Stimulated activated CD4-positive, alpha-beta T cell treated with anti-CD3 and anti-CD28 coated beads, Interleukin-1b, Interleukin-23, amount 100 ng/mL, for 1 hour (primary cell): ENCODE measurements around the gene TLL2.

Source experiments
- DNase-seq, 2 donors: peaks; one replicate each; pipeline ENCODE4 v3.0.0-alpha.2; 2020; ENCODE audit warnings: low read depth in 2 of 2

Gene TLL2

GRCh38 chr10:96507044-96507443 is 6.7 kb downstream of the TLL2 start:
- DNase-seq, result no peak

DNA sequence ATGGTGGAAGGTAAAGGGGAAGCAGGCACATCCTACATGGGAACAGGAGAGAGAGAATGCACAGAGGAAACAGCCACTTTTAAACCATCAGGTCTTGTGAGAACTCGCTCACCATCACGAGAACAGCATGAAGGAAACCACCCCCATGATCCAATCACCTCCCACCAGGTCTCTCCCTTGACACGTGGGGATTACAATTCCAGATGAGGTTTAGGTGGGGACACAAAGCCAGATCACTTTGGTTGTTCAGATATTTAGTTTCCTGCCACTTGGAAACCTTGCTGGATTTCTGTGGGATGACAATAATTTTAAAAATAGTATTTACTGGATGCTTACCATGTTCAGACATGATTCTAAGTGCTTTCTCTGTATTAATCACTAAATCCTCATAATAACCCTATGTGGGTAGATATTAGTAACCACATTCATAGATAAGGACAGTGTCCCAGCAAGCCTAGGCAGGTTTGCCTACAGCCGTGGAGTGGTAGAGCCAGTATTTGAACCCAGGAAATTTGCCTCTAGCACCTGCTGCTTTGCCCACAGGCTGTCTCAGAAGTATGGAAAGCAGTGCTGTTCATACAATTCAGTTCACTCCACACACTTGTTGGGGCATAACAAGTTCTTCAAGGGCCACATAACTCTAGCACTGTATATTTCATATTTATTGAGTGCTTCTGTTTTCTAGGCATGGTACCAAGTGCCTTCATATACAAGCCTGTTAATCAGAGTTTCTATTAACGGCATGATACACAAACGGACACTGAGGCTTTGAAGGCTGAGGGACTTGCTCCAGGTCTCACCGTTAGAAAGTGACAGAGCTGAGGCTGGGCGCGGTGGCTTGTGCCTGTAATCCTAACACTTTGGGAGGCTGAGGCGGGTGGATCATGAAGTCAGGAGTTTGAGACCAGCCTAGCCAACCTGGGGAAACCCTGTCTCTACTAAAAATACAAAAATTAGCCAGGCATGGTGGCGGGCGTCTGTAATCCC is 8.3 kb downstream of the TLL2 start:
- DNase-seq, result no peak

DNA sequence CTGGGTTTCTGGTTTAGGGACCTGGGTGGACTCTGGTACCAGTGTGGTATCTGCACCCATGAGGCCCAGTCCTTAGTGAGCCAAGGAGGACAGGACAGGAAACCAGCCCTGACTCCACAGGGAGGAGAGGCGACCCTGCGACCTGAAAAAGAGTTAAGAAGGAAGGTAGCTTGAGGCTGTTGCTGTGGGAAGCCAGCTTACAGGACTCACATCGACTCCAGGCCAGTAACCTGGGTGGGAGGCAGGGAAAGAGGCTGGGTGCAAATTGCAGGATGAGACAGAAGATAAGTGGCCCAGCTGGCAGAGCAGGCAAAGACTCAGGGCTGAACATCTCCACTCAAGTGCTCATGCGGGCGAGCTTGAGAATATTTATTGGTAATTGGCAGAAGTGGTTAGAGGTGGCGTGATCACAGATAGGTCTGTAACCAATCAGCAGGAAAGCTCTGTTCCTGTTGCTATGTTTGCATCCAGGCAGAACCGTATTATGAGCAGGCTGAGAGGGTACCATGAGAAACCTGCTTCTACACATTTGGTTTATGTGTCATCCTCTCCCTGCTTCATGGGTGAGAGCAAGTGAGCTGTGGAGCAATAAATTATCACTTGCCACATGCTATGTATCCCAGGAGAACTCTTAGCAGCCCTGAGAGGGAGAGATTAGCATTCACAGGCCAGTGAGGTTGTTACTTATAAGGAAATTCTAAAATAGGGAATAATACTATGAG is 11.0 kb downstream of the TLL2 start:
- DNase-seq, result no peak

- no peak for DNase-seq
These were observed 11.7 kb downstream of the TLL2 start for GRCh38 chr10:96501985-96502384.

DNA sequence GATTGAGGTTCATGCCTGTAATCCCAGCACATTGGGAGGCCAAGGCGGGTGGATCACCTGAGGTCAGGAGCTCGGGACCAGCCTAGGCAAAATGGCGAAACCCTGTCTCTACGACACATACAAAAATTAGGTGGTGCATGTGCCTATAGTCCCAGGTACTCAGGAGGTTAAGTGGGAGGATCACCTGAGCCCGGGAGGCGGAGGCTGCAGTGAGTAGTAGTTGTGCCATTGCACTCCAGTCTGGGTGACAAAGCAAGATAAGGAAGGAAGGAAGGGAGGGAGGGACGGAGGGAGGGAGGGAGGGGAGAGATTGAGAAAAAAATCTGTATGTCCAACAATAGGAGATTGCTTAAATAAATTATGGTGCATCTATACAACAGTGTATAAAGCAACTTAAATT is 13.2 kb downstream of the TLL2 start:
- DNase-seq, result no peak

- DNase-seq, result no peak
These were observed 13.7 kb downstream of the TLL2 start for GRCh38 chr10:96500050-96500449.

- no peak for DNase-seq
These were observed 16.3 kb downstream of the TLL2 start for GRCh38 chr10:96497391-96497790.

- no peak for DNase-seq
These were observed 17.3 kb downstream of the TLL2 start for GRCh38 chr10:96496281-96496925.

DNA sequence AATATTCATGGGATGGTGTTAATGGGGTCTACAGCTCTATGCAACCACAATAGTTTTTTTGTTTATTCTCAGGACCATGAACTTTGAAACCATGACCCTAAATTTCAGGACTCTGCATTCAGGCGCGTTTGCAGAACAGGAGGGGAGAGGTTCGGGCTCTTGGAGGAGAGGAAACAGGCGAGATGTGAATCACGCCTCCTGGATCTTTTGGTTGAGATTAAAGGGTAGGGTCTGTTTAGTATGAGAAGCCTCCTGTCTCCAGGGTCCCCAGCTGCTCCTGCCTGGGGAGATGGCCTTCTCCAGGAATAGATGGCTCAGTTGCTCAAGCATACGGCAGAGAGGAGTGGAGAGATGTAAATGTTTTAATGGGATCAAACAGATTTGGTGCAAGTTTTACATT is 18.2 kb downstream of the TLL2 start:
- no peak for DNase-seq

GRCh38 chr10:96494694-96495093 is 19.0 kb downstream of the TLL2 start:
- DNase-seq, result no peak

DNA sequence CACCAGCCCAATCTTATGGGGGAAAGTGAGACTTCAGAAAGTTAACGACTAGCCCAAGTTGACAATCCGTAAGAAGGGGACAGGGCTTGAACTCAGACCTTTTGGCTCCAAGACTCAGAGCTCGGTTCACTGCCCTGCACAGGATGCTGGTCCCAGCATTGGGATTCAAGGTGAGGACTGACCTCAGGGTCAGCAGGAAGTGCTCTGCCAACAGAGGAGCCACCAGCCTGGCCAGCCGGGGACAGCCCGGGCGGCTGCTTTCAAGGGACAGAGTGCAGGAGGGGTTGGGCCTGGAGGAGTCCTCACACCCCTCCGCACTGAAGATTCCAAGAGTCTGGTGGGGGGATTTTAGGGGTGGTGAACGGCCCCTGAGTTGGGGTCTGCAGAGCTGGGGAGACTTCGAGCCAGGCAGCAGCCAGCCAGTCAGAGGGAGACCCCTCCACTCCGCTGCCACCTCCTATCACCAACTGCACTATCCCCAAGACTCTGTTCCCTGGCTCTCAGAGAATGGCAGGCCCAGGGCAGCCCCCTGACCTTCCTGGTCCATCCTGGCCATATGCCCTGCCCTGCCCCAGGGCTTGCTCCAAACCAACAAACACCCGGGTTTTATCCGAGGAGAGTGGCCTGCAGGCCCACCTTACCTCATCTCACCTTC is 19.7 kb downstream of the TLL2 start:
- no peak for DNase-seq

GRCh38 chr10:96493254-96493653 is 20.5 kb downstream of the TLL2 start:
- DNase-seq, result no peak

DNA sequence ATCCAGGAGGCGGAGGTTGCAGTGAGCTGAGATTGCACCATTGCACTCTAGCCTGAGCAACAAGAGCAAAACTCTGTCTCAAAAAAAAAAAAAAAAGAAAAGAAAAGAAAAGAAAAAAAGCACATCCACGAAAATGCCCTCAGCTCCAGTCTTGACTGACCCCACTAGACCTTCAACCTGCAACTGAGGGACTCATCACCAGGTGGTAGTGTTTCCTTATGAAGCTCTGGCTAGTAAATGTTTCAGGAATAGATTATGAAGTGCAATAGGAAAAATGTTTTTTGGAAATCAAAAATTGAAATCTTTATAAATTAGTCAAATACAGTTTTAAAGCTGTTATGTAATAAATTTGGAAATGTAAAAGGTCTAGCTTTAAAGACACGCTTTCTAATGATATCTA is 22.4 kb downstream of the TLL2 start:
- DNase-seq, result no peak

DNA sequence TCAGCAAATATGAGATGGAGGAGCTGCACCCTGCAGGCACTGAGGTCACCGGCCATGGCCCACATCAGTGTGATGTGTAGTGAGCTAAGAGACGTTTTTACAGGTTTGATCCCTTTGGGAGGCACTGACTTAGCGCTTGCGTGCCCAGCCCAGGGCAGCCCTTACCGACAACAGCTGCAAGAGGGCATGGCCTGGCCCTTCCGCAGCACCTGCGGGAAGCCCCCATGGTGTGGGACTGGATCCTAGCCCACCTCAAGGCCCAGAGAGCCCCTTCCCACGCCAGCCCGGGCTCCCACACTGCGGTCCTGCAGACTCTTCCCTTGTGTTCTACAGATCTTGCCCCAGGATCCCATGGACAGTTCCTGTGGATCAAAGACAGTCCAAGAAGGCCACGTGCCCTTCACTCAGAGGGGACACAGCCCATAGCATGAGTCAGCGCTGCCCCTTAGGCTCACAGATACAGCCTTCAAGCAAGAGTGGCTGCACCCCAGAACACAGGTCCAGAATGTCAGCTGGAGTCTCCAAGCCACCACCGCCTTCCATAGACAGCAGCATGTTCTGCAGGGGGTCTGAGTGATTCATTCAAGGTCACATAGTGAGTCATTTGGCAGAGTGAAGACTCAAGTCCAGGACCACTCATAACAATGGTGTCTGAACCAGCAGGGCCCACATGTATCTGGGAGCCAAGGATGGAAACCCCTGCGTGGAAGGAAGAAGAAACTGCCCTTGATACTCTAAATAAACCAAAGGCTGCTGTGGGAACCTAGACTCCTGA is 25.4 kb downstream of the TLL2 start:
- DNase-seq, result no peak

DNA sequence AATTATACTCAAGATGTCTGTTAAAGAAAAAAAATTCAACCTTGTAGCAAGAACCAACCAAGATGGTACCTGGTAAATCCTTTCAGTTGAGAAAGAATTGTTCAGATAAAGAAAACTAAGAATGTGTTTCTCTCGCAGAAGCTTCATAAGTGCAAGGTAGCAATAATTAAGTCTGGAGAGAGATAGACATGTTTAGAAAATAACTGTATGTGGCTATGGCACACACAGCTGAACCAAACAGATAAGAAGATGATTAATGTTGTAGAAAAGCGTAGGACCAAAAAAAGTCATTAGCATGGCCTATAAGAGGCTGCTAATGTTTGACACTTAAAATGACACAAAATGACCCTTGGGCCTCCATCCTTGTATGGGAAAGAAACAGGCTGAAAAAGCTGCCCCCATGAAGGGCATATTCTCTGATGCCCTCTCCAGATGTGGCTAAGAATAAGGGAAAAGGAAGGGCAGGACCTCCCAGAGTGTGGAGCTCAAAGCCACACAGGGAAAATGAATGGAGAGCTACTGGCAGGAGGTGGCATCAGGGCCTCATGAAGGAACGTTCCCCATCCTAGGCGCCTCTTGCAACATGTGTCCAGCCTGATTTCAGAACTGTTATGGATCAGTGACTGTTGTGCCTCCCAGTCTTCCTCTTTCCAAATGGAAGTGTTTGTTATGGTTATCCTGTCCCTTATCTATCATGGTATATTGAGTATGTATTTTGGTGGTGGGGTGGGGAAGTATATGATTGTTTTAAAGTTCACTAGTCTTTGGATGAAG is 30.7 kb downstream of the TLL2 start:
- DNase-seq, result no peak

GRCh38 chr10:96478355-96478754 is 35.4 kb downstream of the TLL2 start:
- no peak for DNase-seq

- DNase-seq, result no peak
These were observed 39.9 kb downstream of the TLL2 start for GRCh38 chr10:96473866-96474265.

DNA sequence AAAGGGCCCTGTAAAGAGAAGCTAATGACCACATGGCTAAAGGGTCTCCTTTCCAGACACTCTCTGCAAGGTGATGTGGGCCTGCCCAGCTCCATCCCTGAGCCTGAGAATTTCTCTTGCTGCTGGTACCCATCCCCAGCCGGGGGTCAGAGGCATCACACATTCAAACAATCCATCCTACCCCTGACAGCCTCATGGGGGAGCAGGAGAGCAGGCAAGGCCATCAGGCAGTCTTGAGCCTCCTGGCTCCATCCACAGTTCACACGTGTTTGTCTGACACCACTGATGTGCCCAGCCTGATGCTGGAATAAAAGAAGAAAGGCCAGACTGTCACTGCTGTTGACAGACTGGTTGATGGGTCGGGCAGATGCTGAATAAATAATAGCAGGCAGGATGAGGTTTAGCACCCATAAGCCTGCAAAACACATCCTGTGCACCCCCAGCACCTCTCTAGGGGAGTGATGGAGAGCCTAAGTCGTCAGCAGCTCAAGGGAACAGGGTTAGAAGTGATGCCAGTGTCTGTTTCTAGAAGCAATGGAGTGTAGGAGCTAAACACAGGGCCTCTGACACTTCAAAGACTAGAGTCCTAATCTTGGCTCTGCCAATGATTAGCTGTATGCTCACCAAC is 43.5 kb downstream of the TLL2 start:
- no peak for DNase-seq

DNA sequence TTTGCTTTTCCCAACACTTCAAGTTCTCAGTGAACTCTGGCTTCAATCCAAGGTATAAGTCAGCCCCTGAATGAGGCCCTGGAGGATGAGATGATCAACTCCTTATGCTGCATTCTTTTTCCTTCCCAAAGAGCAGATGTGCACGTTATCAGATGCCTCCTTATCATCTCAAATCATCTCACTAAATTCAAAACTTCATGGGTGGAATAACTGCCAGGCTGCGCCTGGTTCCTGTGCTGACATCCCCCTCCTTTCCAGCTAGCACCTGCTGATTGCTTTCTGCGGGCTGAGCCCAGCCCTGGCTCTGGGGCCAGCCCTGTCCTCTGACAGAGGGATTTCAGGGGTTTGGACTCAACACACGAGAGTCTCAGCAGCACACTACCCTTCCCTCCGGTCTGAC is 44.9 kb downstream of the TLL2 start:
- DNase-seq, result no peak

- no peak for DNase-seq
These were observed 48.1 kb downstream of the TLL2 start for GRCh38 chr10:96465599-96465998.
